Lower leg skin (tissue), 4 donors: ENCODE data around the gene TOR2A. TPM values are rescaled to one million over a fixed set of nuclear protein-coding genes. Genes with fewer than 3 reads are reported as not detected.

Experiments
- DNase-seq, 2 donors: peaks; one replicate each; pipeline ENCODE4 v3.0.0-alpha.2; 2019; ENCODE audit warnings: low spot score in 2 of 2
- H3K4me3 ChIP-seq: fragments of 200-600 bp; sonication (generic); 2 replicates; pipeline ENCODE4 v1.5.1; 2017; ENCODE audit warnings: mild to moderate bottlenecking, low read depth; ENCODE audit not compliant: poor library complexity, severe bottlenecking
- POLR2A ChIP-seq, 2 donors: fragments of 450-650 bp; IDR thresholded peaks; one replicate each; pipeline ENCODE4 v1.6.1; 2016 to 2017; ENCODE audit warnings: antibody characterized with exemption in 2 of 2, mild to moderate bottlenecking in 1 of 2, moderate library complexity in 1 of 2
- WGBS, 2 donors: methylation state at CpG; one replicate each; pipeline ENCODE4 v1.1.5; 2018; 5-methylcytosine and 5-hydroxymethylcytosine counted together
- intact Hi-C: fragments of 100-400 bp; cut with DNase I; formaldehyde crosslinking; loops from one replicate; pipeline ENCODE4 v1.15.0; 2023; ENCODE audit warnings: low total_unique reads
- total RNA-seq, 4 donors: library from RNA; depleted of rRNA; stranded (reverse); fragments of >200 nt; gene quantifications; one replicate each; pipeline ENCODE4 v1.1.0, GENCODE V29; 2016
- TF ChIP-seq, protein P1 (sequence below), 3 donors: fragments of 450-650 bp; IDR thresholded peaks; one replicate each; pipeline ENCODE4 v1.5.1; 2016; ENCODE audit warnings: antibody characterized with exemption in 3 of 3, mild to moderate bottlenecking in 3 of 3, moderate library complexity in 2 of 3

Gene TOR2A
- total RNA-seq, 4 donors from 2014 or later: 11.5 to 19.9 (median 15.1) TPM

- TF ChIP-seq, protein P1, sequence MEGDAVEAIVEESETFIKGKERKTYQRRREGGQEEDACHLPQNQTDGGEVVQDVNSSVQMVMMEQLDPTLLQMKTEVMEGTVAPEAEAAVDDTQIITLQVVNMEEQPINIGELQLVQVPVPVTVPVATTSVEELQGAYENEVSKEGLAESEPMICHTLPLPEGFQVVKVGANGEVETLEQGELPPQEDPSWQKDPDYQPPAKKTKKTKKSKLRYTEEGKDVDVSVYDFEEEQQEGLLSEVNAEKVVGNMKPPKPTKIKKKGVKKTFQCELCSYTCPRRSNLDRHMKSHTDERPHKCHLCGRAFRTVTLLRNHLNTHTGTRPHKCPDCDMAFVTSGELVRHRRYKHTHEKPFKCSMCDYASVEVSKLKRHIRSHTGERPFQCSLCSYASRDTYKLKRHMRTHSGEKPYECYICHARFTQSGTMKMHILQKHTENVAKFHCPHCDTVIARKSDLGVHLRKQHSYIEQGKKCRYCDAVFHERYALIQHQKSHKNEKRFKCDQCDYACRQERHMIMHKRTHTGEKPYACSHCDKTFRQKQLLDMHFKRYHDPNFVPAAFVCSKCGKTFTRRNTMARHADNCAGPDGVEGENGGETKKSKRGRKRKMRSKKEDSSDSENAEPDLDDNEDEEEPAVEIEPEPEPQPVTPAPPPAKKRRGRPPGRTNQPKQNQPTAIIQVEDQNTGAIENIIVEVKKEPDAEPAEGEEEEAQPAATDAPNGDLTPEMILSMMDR (IDR thresholded peaks at IDR 0.05): no peak
- no peak for TF ChIP-seq POLR2A (IDR thresholded peaks at IDR 0.05)
- 88 to 96% methylated on average over 8 to 11 of the region's 11 CpGs for WGBS, 2 donors
- no peak for DNase-seq
- intact Hi-C loops: no loop called here
- no peak overlapping the region for H3K4me3 ChIP-seq
Measured at GRCh38 chr9:127712371-127712770, 22.7 kb downstream of the TOR2A start.

DNA sequence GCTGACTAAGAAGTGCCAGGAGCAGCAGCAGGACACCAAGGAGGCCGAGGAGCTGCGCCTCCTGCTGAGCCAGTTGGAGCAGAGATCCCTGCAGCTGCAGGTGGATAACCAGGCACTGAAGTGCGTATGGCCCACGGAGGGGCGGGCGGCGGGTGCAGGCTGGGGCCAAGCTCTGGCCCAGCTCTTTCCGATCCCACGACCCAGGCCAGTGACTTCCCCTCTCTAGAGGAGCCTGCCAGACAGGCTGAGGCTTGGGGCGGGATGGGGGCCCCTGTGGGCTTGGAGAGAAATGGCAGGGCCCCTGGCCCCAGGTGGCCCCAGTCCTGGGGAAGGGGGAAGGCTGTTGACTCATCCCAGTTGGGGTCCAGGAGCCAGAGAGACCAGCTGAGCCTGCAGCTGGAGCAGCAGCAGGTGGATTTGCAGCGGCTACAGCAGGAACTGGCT lies 23.2 kb downstream of the TOR2A start:
- no peak overlapping the region for H3K4me3 ChIP-seq
- DNase-seq: no peak
- intact Hi-C loops: no loop called here
- WGBS, 2 donors: 76 to 79% methylated on average over 8 to 11 of the region's 11 CpGs
- no peak for TF ChIP-seq POLR2A (IDR thresholded peaks at IDR 0.05)
- TF ChIP-seq, protein P1 (IDR thresholded peaks at IDR 0.05): no peak

GRCh38 chr9:127711226-127711701 lies 23.8 kb downstream of the TOR2A start:
- no peak overlapping the region for H3K4me3 ChIP-seq
- intact Hi-C loops: no loop called here
- 74 to 80% methylated on average over 9 of the region's 9 CpGs for whole genome bisulfite sequencing, 2 donors
- TF ChIP-seq, protein P1 (IDR thresholded peaks at IDR 0.05): no peak
- no peak for TF ChIP-seq POLR2A (IDR thresholded peaks at IDR 0.05)
- DNase-seq: no peak

DNA sequence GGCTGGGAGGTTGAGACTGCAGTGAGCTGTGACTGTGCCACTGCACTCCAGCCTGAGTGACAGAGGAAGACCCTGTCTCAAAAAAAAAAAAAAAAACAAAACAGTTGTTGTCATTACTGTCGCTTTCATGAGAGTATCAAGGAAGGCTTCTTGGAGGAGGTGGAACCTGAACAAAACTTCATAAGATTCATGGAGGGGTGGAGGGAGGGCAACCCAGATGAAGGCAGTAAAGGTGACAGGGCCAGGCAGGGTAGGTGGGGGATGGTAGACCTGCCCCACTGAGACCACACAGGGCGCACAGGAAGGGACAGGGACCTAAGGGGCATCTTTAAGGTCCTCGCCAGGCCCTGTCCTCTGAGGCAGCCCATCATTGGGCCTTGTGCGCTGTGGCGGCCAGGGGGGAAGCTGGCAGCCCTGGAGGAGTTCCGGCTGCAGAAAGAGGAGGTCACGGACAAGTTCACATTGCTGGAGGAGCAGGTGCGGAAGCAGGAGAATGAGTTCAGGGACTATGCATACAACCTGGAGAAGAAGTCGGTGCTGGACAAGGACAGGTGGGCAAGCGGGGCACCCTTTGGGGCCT lies 24.8 kb downstream of the TOR2A start:
- DNase-seq: no peak

GRCh38 chr9:127708952-127709587 lies 26.0 kb downstream of the TOR2A start:
- intact Hi-C loops: no loop called here
- 92 to 93% methylated on average over 8 of the region's 8 CpGs for WGBS, 2 donors
- DNase-seq: no peak
- no peak overlapping the region for H3K4me3 ChIP-seq
- TF ChIP-seq, protein P1 (IDR thresholded peaks at IDR 0.05): no peak
- no peak for TF ChIP-seq POLR2A (IDR thresholded peaks at IDR 0.05)

More for the DNA sequence above, 24.8 kb downstream of the TOR2A start:
- H3K4me3 ChIP-seq: no peak overlapping the region
- 92 to 94% methylated on average over 10 of the region's 10 CpGs for WGBS, 2 donors
- intact Hi-C loops: no loop called here
- TF ChIP-seq, protein P1 (IDR thresholded peaks at IDR 0.05): no peak
- no peak for TF ChIP-seq POLR2A (IDR thresholded peaks at IDR 0.05)
